ENCODE measurements around the gene INHBB.

DNA sequence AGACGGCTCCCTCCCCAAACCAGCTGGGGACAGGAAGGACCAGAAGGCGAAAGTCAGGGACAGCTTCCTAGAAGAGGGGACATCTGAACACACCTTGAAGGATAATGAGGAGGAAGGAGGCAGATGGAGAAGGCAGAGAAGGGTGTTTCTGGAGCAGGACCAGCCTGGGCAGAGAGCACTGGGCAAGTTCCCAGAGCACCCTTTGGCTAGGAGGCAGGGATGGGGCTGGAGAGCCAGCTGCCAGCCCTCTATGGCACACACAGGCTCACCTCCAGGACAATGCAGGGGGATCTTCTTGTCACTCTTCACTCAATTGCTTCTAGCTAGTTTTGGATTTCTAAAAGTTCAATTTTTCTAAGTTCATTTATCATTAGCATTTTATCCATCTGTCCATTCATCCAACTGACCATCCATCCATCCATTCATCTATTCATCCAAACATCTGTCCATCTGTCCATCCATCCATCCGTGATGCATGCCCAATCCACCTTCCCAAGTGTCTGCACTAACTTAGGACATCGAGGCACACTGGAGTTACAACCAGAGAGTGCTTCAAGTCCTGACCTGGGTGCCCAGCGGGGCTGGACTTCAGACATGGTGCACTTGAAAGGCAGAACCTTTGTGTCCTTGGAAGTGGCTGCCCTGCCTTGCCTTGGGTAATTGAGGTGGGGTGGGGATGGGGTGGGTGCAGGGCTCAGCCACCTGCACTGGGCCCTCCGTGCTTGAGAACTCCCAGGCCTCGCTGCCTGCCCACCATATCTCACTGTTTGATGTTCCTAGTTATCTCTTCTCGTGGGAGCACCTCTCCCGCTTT is 42.5 kb downstream of the INHBB start:
- TF ChIP-seq GATA2 (IDR thresholded peaks at IDR 0.05; ENCODE audit: low read depth, low read length), result no peak
- no peak for TF ChIP-seq GATA3 (IDR thresholded peaks at IDR 0.05; ENCODE audit: low read depth, low read length)

All from SH-SY5Y (cell line).